Thyroid gland (tissue), 4 donors: ENCODE data around the gene RUSC1. TPM values are rescaled to one million over a fixed set of nuclear protein-coding genes. Genes with fewer than 3 reads are reported as not detected.
A peak's percentile ranks its signal among the peaks of the same experiment; 100 is the strongest.

ENCODE experiments used
- DNase-seq, 2 donors: peaks; one replicate each; pipeline ENCODE4 v3.0.0-alpha.2; 2019
- H3K27ac ChIP-seq, 3 donors: fragments of 200-600 bp; sonication (generic); 1 replicate in 2 of 3; 2 replicates in 1 of 3; pipeline ENCODE4 v1.5.1; 2016 to 2019; ENCODE audit warnings: mild to moderate bottlenecking in 1 of 3, moderate library complexity in 1 of 3
- H3K27me3 ChIP-seq: fragments of 200-600 bp; sonication (generic); one replicate; pipeline ENCODE4 v1.5.1; 2019
- H3K36me3 ChIP-seq, 2 donors: fragments of 200-600 bp; sonication (generic); one replicate each; pipeline ENCODE4 v1.5.1; 2016 to 2019
- H3K4me1 ChIP-seq, 2 donors: fragments of 200-600 bp; sonication (generic); one replicate each; pipeline ENCODE4 v1.5.1; 2017 to 2019
- H3K4me3 ChIP-seq, 3 donors: fragments of 200-600 bp; sonication (generic); replicated peaks in 1 of 3; 1 replicate in 2 of 3; 2 replicates in 1 of 3; pipeline ENCODE4 v1.5.1; 2016; ENCODE audit warnings: mild to moderate bottlenecking in 1 of 3
- H3K9me3 ChIP-seq: fragments of 200-600 bp; sonication (generic); one replicate; pipeline ENCODE4 v1.5.1; 2017
- POLR2A ChIP-seq, 2 donors: fragments of 450-650 bp; IDR thresholded peaks; one replicate each; pipeline ENCODE4 v1.6.1; 2017; ENCODE audit warnings: antibody characterized with exemption in 2 of 2, mild to moderate bottlenecking in 2 of 2, moderate library complexity in 1 of 2
- WGBS, 2 donors: methylation state at CpG; one replicate each; pipeline ENCODE4 v1.1.5; 2017; 5-methylcytosine and 5-hydroxymethylcytosine counted together
- intact Hi-C: fragments of 100-400 bp; cut with DNase I; formaldehyde crosslinking; loops from one replicate; pipeline ENCODE4 v1.15.1; 2023
- total RNA-seq, 4 donors: library from RNA; depleted of rRNA; stranded (reverse); fragments of >200 nt; gene quantifications; one replicate each; pipeline ENCODE4 v1.2.3, GENCODE V29; 2016
- TF ChIP-seq, protein P1 (sequence below), 6 experiments: fragments of 200-600 bp in 3 of 6; fragments of 450-650 bp in 3 of 6; sonication (generic) in 3 of 6; IDR thresholded peaks; one replicate each; pipeline ENCODE4 v1.5.1; 2016 to 2019; ENCODE audit warnings: antibody characterized with exemption in 6 of 6, mild to moderate bottlenecking in 2 of 6, inconsistent platforms in 1 of 6, moderate library complexity in 1 of 6

RUSC1 gene
- total RNA-seq, 4 donors from 2014 or later, result 14.9 to 20.1 (median 16.9) TPM

DNA sequence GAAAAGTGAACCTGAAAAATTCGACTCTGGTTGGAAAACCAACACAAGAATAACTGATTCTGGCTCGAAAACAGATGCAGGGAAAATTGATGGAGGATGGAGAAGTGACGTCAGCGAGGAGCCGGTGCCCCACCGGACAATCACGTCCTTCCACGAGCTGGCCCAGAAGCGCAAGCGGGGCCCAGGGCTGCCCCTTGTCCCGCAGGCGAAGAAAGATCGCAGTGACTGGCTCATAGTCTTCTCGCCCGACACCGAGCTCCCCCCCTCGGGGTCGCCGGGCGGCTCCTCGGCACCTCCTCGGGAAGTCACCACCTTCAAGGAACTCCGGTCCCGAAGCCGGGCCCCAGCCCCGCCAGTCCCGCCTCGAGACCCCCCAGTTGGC, 1.9 kb downstream of the RUSC1 start:
- Histone ChIP-seq H3K27ac (peak overlapping the region; percentile 66 to 97 (median 92)), H3K27me3 (no peaks in the 10 kb centered on the region), H3K4me1 (peaks cover 30 to 33% of the 10 kb centered on the region in 2 donors), H3K4me3 (peak overlapping the region in 1 of 3 donors; percentile 84), H3K9me3 (no peaks in the 10 kb centered on the region), H3K36me3 (peaks cover 0 to 10% of the 10 kb centered on the region in 2 donors)
- 4 to 7% methylated on average over 13 to 22 of the region's 28 CpGs for WGBS, 2 donors
- TF ChIP-seq POLR2A (IDR thresholded peaks at IDR 0.05), result no peak
- TF ChIP-seq, protein P1, sequence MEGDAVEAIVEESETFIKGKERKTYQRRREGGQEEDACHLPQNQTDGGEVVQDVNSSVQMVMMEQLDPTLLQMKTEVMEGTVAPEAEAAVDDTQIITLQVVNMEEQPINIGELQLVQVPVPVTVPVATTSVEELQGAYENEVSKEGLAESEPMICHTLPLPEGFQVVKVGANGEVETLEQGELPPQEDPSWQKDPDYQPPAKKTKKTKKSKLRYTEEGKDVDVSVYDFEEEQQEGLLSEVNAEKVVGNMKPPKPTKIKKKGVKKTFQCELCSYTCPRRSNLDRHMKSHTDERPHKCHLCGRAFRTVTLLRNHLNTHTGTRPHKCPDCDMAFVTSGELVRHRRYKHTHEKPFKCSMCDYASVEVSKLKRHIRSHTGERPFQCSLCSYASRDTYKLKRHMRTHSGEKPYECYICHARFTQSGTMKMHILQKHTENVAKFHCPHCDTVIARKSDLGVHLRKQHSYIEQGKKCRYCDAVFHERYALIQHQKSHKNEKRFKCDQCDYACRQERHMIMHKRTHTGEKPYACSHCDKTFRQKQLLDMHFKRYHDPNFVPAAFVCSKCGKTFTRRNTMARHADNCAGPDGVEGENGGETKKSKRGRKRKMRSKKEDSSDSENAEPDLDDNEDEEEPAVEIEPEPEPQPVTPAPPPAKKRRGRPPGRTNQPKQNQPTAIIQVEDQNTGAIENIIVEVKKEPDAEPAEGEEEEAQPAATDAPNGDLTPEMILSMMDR (IDR thresholded peaks at IDR 0.05), result no peak
- intact Hi-C loops, result loop anchor here (5.0 kb wide), 2 partner anchors 45 to 65 kb away; partner anchors contain the start of genes ENTREP3 and HCN3
- DNase-seq, result peak; percentile 18 to 30

DNA sequence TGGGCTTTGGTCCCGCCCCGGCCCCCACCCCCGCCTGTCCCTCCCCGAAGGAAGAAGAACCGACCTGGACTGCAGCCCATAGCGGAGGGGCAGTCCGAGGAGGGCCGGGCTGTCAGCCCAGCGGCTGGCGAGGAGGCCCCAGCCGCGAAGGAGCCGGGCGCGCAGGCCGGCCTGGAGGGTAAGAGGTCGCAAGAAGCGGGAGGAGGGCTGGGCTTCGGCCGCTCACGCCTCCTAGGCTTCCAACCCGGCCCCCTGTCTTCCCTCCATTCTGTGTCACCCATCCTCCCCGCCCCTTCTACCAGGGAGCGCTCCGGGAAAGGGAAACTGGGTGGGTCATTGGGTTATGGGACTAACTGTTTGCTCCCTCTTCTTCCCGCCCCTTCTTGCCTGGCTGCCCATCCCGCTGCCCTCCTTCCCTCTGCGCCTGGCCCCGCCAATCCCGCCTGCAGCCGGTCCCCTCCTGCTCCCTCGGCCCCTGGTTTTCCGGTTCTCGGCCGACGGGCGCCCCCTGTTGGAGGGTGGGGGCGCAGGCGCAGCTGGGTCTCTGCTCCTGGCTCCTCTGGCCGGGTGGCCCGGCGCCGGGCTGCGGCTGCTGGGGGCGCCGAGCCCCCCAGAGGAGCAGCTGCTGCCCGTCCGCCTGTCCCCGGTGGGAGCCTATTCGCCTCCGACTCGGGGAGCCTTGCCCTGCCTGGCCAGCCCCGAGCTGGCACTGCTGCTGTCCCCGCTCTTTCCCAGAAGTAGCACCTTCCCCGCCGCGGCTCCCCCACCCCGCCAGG, 2.4 kb downstream of the RUSC1 start:
- H3K4me1 ChIP-seq, result peaks cover 30 to 33% of the 10 kb centered on the region in 2 donors
- no peaks in the 10 kb centered on the region for H3K27me3 ChIP-seq
- 0 to 1% methylated on average over 22 to 25 of the region's 58 CpGs for WGBS, 2 donors
- intact Hi-C loops, result loop anchor here (5.0 kb wide), 2 partner anchors 46 to 66 kb away; partner anchors contain the start of genes ENTREP3 and HCN3
- H3K4me3 ChIP-seq, result peak overlapping the region; percentile 48 to 84 (median 84)
- H3K27ac ChIP-seq, result peak overlapping the region; percentile 80 to 97 (median 92)
- peaks cover 0 to 10% of the 10 kb centered on the region in 2 donors for H3K36me3 ChIP-seq
- no peaks in the 10 kb centered on the region for H3K9me3 ChIP-seq
- TF ChIP-seq, protein P1 (IDR thresholded peaks at IDR 0.05), result peak; percentile 72 to 96 (median 94)
- peak in 1 of 2 donors; percentile 28 for TF ChIP-seq POLR2A (IDR thresholded peaks at IDR 0.05)
- DNase-seq, result peak; percentile 85 to 90

DNA sequence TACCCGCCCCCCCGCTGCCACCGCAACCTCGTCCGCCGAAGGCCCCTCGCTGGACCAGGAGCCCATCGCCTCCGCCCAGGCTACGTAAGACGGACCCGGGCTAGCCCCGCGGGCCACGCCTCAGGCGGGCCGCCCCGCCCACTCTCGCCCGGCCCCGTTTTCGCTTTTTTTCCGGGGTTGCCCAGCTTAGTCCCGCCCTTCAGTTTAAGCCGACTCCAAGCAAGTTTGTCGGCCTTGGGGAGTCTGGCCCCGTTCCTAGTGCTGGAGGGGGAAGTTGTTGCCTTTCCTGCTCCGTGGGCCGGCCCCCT, 3.0 kb downstream of the RUSC1 start:
- H3K4me1 ChIP-seq, result peaks cover 30 to 33% of the 10 kb centered on the region in 2 donors

DNA sequence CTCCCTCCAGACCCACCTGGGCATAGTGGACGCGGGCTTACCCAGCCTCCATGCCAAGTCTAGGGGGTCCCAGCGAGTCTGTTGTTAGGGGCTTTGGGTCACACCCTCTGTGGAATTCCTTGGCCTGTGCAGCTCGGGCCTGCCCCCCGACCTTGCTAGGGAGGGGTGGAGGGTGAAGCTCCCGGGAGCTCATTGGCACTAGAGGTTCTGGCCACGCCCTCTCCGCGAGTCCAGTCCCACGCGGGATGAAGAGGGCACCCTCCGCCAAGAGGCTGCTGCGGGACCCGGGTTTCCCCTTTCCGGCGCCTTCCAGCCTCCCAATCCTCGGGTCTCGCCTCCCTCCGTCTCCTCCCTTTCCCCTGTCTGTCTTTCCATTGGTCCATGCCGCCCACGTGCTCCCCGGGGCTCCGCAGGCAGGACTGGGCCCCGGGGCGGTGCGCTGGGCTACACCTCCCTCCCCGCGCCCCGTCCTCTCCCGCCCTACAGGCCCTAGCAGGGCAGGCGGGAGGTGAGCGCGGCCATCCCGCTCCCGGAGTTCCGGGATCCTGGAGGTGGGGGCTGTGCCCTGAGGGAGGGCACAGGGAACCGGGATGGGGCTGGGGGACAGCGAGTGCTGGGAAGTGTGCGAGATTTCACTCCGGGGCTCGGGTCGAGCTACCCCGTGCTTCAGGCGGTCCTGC, 3.5 kb downstream of the RUSC1 start:
- Histone ChIP-seq H3K36me3 (peaks cover 0 to 10% of the 10 kb centered on the region in 2 donors), H3K9me3 (no peaks in the 10 kb centered on the region), H3K27me3 (no peaks in the 10 kb centered on the region), H3K4me3 (peak overlapping the region; percentile 66 to 84 (median 84)), H3K27ac (peak overlapping the region; percentile 80 to 97 (median 92)), H3K4me1 (peaks cover 30 to 33% of the 10 kb centered on the region in 2 donors)
- intact Hi-C loops, result loop anchor here (5.0 kb wide), 2 partner anchors 47 to 67 kb away; partner anchors contain the start of genes ENTREP3 and HCN3
- peak; percentile 97 for DNase-seq
- WGBS, 2 donors, result 1 to 2% methylated on average over 26 to 27 of the region's 44 CpGs
- TF ChIP-seq, protein P1 (IDR thresholded peaks at IDR 0.05), result no peak
- TF ChIP-seq POLR2A (IDR thresholded peaks at IDR 0.05), result peak in 1 of 2 donors; percentile 77

More for the DNA sequence above, 3.0 kb downstream of the RUSC1 start:
- peak; percentile 87 to 88 for DNase-seq
- H3K4me3 ChIP-seq, result peak overlapping the region; percentile 48 to 84 (median 84)
- 0% methylated on average over 3 to 11 of the region's 29 CpGs for WGBS, 2 donors
- intact Hi-C loops, result loop anchor here (5.0 kb wide), 2 partner anchors 46 to 66 kb away; partner anchors contain the start of genes ENTREP3 and HCN3
- TF ChIP-seq, protein P1 (IDR thresholded peaks at IDR 0.05), result no peak
- TF ChIP-seq POLR2A (IDR thresholded peaks at IDR 0.05), result no peak
- H3K27ac ChIP-seq, result peak overlapping the region; percentile 80 to 97 (median 92)
- no peaks in the 10 kb centered on the region for H3K27me3 ChIP-seq
- no peaks in the 10 kb centered on the region for H3K9me3 ChIP-seq
- peaks cover 0 to 10% of the 10 kb centered on the region in 2 donors for H3K36me3 ChIP-seq
